GM06990 (cell line): Measurements from ENCODE around the gene TMEM117.

Experiments used
- DNase-seq: peaks from one replicate; pipeline ENCODE4 v3.0.0-alpha.2; 2011; ENCODE audit not compliant: insufficient read length; ENCODE audit errors: extremely low read depth
- H3K27me3 ChIP-seq: replicated peaks from 2 replicates; pipeline ENCODE4 v1.6.0; 2011; ENCODE audit warnings: low read length; ENCODE audit not compliant: control insufficient read depth, insufficient read depth
- H3K36me3 ChIP-seq: 2 replicates; pipeline ENCODE4 v1.5.1; 2011; ENCODE audit warnings: low read length; ENCODE audit not compliant: control insufficient read depth, insufficient read depth
- H3K4me3 ChIP-seq: replicated peaks from 2 replicates; pipeline ENCODE4 v1.5.1; 2011; ENCODE audit warnings: low read depth, mild to moderate bottlenecking, control low read depth, low read length
- CTCF ChIP-seq: IDR thresholded peaks from 2 replicates; pipeline ENCODE4 v1.5.1; 2011; ENCODE audit warnings: low read length, control low read depth, mild to moderate bottlenecking, inconsistent platforms; ENCODE audit not compliant: insufficient read depth, poor library complexity, severe bottlenecking

TMEM117 gene

GRCh38 chr12:44154128-44154527, 318.2 kb downstream of the TMEM117 start:
- DNase-seq = no peak
- no peaks in the 10 kb centered on the region for H3K36me3 ChIP-seq
- TF ChIP-seq CTCF = no peak
- no peak overlapping the region for H3K4me3 ChIP-seq
- no peaks in the 10 kb centered on the region for H3K27me3 ChIP-seq

GRCh38 chr12:44155358-44155757, 319.5 kb downstream of the TMEM117 start:
- Histone ChIP-seq H3K4me3 (no peak overlapping the region), H3K36me3 (no peaks in the 10 kb centered on the region), H3K27me3 (no peaks in the 10 kb centered on the region)
- no peak for DNase-seq
- no peak for TF ChIP-seq CTCF

- H3K27me3 ChIP-seq = no peaks in the 10 kb centered on the region
- TF ChIP-seq CTCF = no peak
- H3K36me3 ChIP-seq = no peaks in the 10 kb centered on the region
- DNase-seq = peak; percentile 21
- H3K4me3 ChIP-seq = no peak overlapping the region
These were observed 321.5 kb downstream of the TMEM117 start for GRCh38 chr12:44157359-44157758.

- H3K27me3 ChIP-seq = no peaks in the 10 kb centered on the region
- TF ChIP-seq CTCF = no peak
- no peak overlapping the region for H3K4me3 ChIP-seq
- no peaks in the 10 kb centered on the region for H3K36me3 ChIP-seq
- DNase-seq = no peak
These were observed 322.9 kb downstream of the TMEM117 start for GRCh38 chr12:44158746-44159145.

- H3K27me3 ChIP-seq = no peaks in the 10 kb centered on the region
- DNase-seq = no peak
- H3K36me3 ChIP-seq = no peaks in the 10 kb centered on the region
- H3K4me3 ChIP-seq = no peak overlapping the region
- TF ChIP-seq CTCF = no peak
These were observed 323.3 kb downstream of the TMEM117 start for GRCh38 chr12:44159216-44159615.

- no peak overlapping the region for H3K4me3 ChIP-seq
- no peaks in the 10 kb centered on the region for H3K27me3 ChIP-seq
- no peaks in the 10 kb centered on the region for H3K36me3 ChIP-seq
- no peak for DNase-seq
- TF ChIP-seq CTCF = no peak
These were observed 324.0 kb downstream of the TMEM117 start for GRCh38 chr12:44159862-44160261.
